K562 (cell line): ENCODE measurements around the gene PPP4R4. TPM values are rescaled to one million over a fixed set of nuclear protein-coding genes. Genes with fewer than 3 reads are reported as not detected.

ENCODE experiments used
- ATAC-seq: fragments of 200-7000 bp; cut with Tn5 transposase; 3 replicates; pipeline ENCODE4 v1.9.1; 2020; ENCODE audit warnings: moderate library complexity
- BruUV-seq: library from RNA; stranded (reverse); fragments of 400-500 nt; replicated peaks from 2 replicates; lab custom pipeline; 2021; lab: Mats Ljungman, UMichigan
- CTCF ChIA-PET: fragments of 300-600 bp; formaldehyde crosslinking; extraction: SDS; loops from one replicate; lab custom pipeline; 2021; ENCODE audit warnings: low intra/inter-chr PET ratio; lab: Yijun Ruan, JAX
- POLR2A ChIA-PET: fragments of 300-600, 350-650 bp; sonication (Branson Sonifier 250); formaldehyde crosslinking; extraction: SDS; loops from one replicate; lab custom pipeline; 2021; ENCODE audit warnings: antibody characterized with exemption, inconsistent platforms; lab: Yijun Ruan, JAX
- DNase-seq, 4 experiments: peaks; one replicate each; pipeline versions ENCODE4 v3.0.0 to v3.0.0-alpha.2; 2011 to 2018; ENCODE audit warnings: low spot score in 3 of 4, mixed read lengths in 3 of 4; ENCODE audit errors: extremely low read depth in 1 of 4
- FAIRE-seq: peaks from 2 replicates; lab custom pipeline; 2011; peaks lifted over from hg19 to GRCh38; lab: Jason Lieb, UNC
- H2AFZ ChIP-seq: 2 replicates; pipeline ENCODE4 v1.6.0; 2011; ENCODE audit warnings: low read depth, low read length, control low read depth, inconsistent platforms
- H3K27ac ChIP-seq: fragments of 200-600 bp; 3 replicates; pipeline ENCODE4 v1.8.0; 2011; ENCODE audit warnings: low read depth, mild to moderate bottlenecking, control low read depth, inconsistent platforms, low read length, moderate library complexity, mixed read lengths; ENCODE audit errors: extremely low read depth
- H3K27me3 ChIP-seq, 2 experiments: fragments of 300-600 bp in 1 of 2; 2 replicates in 1 of 2; 3 replicates in 1 of 2; pipeline versions ENCODE4 v1.6.0 to v1.8.0; 2011; ENCODE audit warnings: inconsistent platforms in 2 of 2, low read length in 2 of 2, mild to moderate bottlenecking in 1 of 2, mixed read lengths in 1 of 2, moderate library complexity in 1 of 2; ENCODE audit not compliant: control insufficient read depth in 2 of 2, insufficient read depth in 2 of 2
- H3K36me3 ChIP-seq: fragments of 300-600 bp; 3 replicates; pipeline ENCODE4 v1.8.0; 2011; ENCODE audit warnings: mild to moderate bottlenecking, low read length, inconsistent platforms; ENCODE audit not compliant: control insufficient read depth, insufficient read depth
- H3K4me1 ChIP-seq, 2 experiments: fragments of 200-600 bp in 1 of 2; replicated peaks in 1 of 2; 2 replicates in 1 of 2; 3 replicates in 1 of 2; pipeline versions ENCODE4 v1.5.1 to v1.8.0; 2011; ENCODE audit warnings: inconsistent platforms in 2 of 2, low read length in 2 of 2, mild to moderate bottlenecking in 1 of 2, mixed read lengths in 1 of 2, moderate library complexity in 1 of 2; ENCODE audit not compliant: control insufficient read depth in 2 of 2, insufficient read depth in 2 of 2
- H3K4me2 ChIP-seq: 2 replicates; pipeline ENCODE4 v1.6.1; 2011; ENCODE audit warnings: low read length, control low read depth, inconsistent platforms, mixed read lengths; ENCODE audit not compliant: insufficient read depth
- H3K4me3 ChIP-seq: fragments of 200-600 bp; sonication (generic), shearing (Covaris generic); 2 replicates; pipeline ENCODE4 v1.5.1; 2016; ENCODE audit warnings: control low read depth, inconsistent platforms
- H3K79me2 ChIP-seq: fragments of 200-600 bp; 3 replicates; pipeline ENCODE4 v1.8.0; 2011; ENCODE audit warnings: low read length, inconsistent platforms; ENCODE audit not compliant: control insufficient read depth, insufficient read depth
- H3K9ac ChIP-seq, 2 experiments: 2 replicates each; pipeline versions ENCODE4 v1.6.0 to v1.6.1; 2011; ENCODE audit warnings: low read depth in 2 of 2, low read length in 2 of 2, control low read depth in 1 of 2, inconsistent platforms in 1 of 2, mild to moderate bottlenecking in 1 of 2, mixed read lengths in 1 of 2; ENCODE audit not compliant: insufficient read depth in 1 of 2
- H3K9me1 ChIP-seq: one replicate; pipeline ENCODE4 v1.6.0; 2011; ENCODE audit warnings: inconsistent platforms, mild to moderate bottlenecking, low read length, moderate library complexity; ENCODE audit not compliant: control insufficient read depth, insufficient read depth
- H3K9me3 ChIP-seq: replicated peaks from 2 replicates; pipeline ENCODE4 v1.5.1; 2011; ENCODE audit warnings: low read depth, low read length, inconsistent platforms; ENCODE audit not compliant: control insufficient read depth, insufficient read depth
- H4K20me1 ChIP-seq: replicated peaks from 2 replicates; pipeline ENCODE4 v1.6.1; 2011; ENCODE audit warnings: low read length, inconsistent platforms, mixed read lengths; ENCODE audit not compliant: control insufficient read depth, insufficient read depth
- BCLAF1 ChIP-seq, 2 experiments: fragments of 450-650 bp in 1 of 2; IDR thresholded peaks; 2 replicates each; pipeline ENCODE4 v1.6.1; 2011 to 2017; ENCODE audit warnings: low read depth in 2 of 2, antibody characterized with exemption in 1 of 2, borderline replicate concordance in 1 of 2, low read length in 1 of 2, mild to moderate bottlenecking in 1 of 2, mixed read lengths in 1 of 2; ENCODE audit not compliant: control insufficient read depth in 1 of 2
- FOXJ2 ChIP-seq: fragments of 200-800 bp; sonication (Bioruptor generic); IDR thresholded peaks from 2 replicates; pipeline ENCODE4 v1.6.1; 2016; ENCODE audit warnings: missing genetic modification characterization, missing compliant biosample characterization
- PPARD ChIP-seq: fragments of 250-450 bp; sonication (Bioruptor Pico); IDR thresholded peaks from 2 replicates; pipeline ENCODE4 v1.8.0; 2022; ENCODE audit warnings: inconsistent platforms, mild to moderate bottlenecking, moderate library complexity
- SIX5 ChIP-seq, 2 experiments: IDR thresholded peaks; 2 replicates each; pipeline ENCODE4 v1.6.1; 2011; ENCODE audit warnings: low read length in 2 of 2, borderline replicate concordance in 1 of 2, low read depth in 1 of 2, mild to moderate bottlenecking in 1 of 2, moderate library complexity in 1 of 2; ENCODE audit not compliant: insufficient read depth in 1 of 2
- WGBS: fragments of 100-300 bp; shearing (Covaris generic); methylation state at CpG from one replicate; pipeline ENCODE4 v1.1.6; 2016; ENCODE audit warnings: low coverage, mixed read lengths; ENCODE audit not compliant: insufficient coverage; ENCODE audit errors: missing lambda C conversion rate; 5-methylcytosine and 5-hydroxymethylcytosine counted together
- in situ Hi-C: fragments of 300-500 bp; cut with MboI; formaldehyde crosslinking; loops from 4 replicates; pipeline ENCODE4 v1.15.0; 2018; ENCODE audit warnings: inconsistent platforms, mixed read lengths
- intact Hi-C: fragments of 100-400 bp; cut with micrococcal nuclease; formaldehyde crosslinking; loops from 2 replicates; pipeline ENCODE4 v1.14.2; 2022
- polyA plus RNA-seq, 8 experiments: library from polyadenylated mRNA; depleted of rRNA in 4 of 8; stranded (reverse) in 5 of 8; unstranded in 3 of 8; fragments of >200 nt; fragmentation: Nextera tagmentation in 2 of 8; fragmentation: Illumina TruSeq in 1 of 8; extraction: Ambion mirVana in 2 of 8; extraction: Trizol in 1 of 8; gene quantifications; 2 replicates each; pipeline versions ENCODE4 v1.2.1 to v1.2.3, GENCODE V29; 2011 to 2014; ENCODE audit warnings: inconsistent platforms in 1 of 8, missing spikeins in 1 of 8
- total RNA-seq, 7 experiments: library from RNA; depleted of rRNA in 6 of 7; stranded (reverse); fragments of >200 nt in 6 of 7; fragmentation: Illumina TruSeq in 2 of 7; extraction: Trizol in 2 of 7; gene quantifications; 2 replicates each; pipeline versions ENCODE4 v1.2.1 to v1.2.3, GENCODE V29; 2011 to 2021; ENCODE audit warnings: low replicate concordance in 1 of 7
- TF ChIP-seq, protein P1 (sequence below): sonication (generic); formaldehyde crosslinking; IDR thresholded peaks from 2 replicates; pipeline ENCODE4 v1.8.0; 2022; ENCODE audit warnings: mild to moderate bottlenecking, low read depth, missing genetic modification reagents
- TF ChIP-seq, protein P2 (sequence below): sonication (generic); formaldehyde crosslinking; IDR thresholded peaks from 2 replicates; pipeline ENCODE4 v1.8.0; 2023; ENCODE audit warnings: mild to moderate bottlenecking, missing genetic modification reagents
- TF ChIP-seq, protein P3 (sequence below): sonication (generic); formaldehyde crosslinking; IDR thresholded peaks from 2 replicates; pipeline ENCODE4 v1.8.1; 2023; ENCODE audit warnings: mild to moderate bottlenecking, missing genetic modification reagents
- TF ChIP-seq, protein P4 (sequence below): fragments of 450-650 bp; formaldehyde crosslinking; IDR thresholded peaks from 2 replicates; pipeline ENCODE4 v1.4.0; 2020; ENCODE audit warnings: mild to moderate bottlenecking, moderate library complexity

PPP4R4 gene
- total and polyA plus RNA-seq, 9 of the 15 experiments (the other 6 are each of a cell fraction or from before 2014, with no cell fraction given) = 0.11 to 0.26 TPM; not detected in 7

DNA sequence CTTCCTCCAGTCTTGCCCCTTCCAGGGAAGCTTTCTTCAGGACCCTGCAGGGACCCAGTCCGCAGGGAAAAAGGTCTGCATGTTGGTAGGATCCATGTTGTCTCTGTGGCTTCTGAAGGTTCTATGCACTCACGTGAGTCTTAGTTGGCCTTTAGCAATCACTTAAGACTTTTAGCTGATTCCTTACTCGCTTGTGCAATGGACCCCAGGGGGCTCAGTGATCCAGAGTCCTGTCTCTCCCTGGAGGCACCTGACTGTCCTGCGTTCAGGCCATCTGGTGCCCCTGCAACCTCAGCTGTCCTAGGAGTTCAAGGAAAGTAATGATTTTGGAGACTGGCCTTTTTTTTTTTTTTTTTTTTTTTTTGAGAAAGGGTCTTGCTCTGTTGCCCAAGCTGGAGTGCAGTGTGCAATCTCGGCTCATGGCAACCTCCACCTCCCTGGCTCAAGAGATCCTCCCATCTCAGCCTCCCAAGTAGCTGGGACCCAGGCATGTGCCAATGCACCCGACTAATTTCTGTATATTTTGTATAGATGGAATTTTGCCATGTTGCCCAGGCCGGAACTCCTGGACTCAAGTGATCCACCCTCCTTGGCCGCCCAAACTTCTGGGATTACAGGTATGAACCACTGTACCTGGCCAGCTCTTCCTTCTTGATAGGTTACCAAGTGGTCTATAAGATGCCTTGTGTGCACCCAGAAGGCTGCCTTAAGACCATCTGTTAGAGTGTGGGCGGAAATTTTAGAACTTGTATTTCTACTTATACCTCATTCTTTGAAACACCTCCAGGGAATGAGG, 49.3 kb upstream of the PPP4R4 start (continued):
- TF ChIP-seq, protein P1, sequence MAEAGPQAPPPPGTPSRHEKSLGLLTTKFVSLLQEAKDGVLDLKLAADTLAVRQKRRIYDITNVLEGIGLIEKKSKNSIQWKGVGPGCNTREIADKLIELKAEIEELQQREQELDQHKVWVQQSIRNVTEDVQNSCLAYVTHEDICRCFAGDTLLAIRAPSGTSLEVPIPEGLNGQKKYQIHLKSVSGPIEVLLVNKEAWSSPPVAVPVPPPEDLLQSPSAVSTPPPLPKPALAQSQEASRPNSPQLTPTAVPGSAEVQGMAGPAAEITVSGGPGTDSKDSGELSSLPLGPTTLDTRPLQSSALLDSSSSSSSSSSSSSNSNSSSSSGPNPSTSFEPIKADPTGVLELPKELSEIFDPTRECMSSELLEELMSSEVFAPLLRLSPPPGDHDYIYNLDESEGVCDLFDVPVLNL (CRISPR knock-in tag) = no peak
- TF ChIP-seq FOXJ2 (no peak), PPARD (CRISPR knock-in tag) (no peak)

- Histone ChIP-seq H3K4me3 (no peak overlapping the region), H3K9me1 (no peaks in the 10 kb centered on the region), H3K9ac (no peak overlapping the region), H2AFZ (no peak overlapping the region), H3K4me2 (no peak overlapping the region), H3K27me3 (peaks cover 0 to 20% of the 10 kb centered on the region in 2 experiments; a peak in 2 of 5 replicates), H3K4me1 (peaks cover 0 to 7% of the 10 kb centered on the region in 2 experiments; a peak in 3 of 5 replicates), H3K27ac (no peak overlapping the region), H3K79me2 (no peaks in the 10 kb centered on the region), H3K9me3 (no peaks in the 10 kb centered on the region), H4K20me1 (no peaks in the 10 kb centered on the region), H3K36me3 (no peaks in the 10 kb centered on the region)
- ChIA-PET POLR2A (no interaction called here), CTCF (no interaction called here)
- intact Hi-C loops = no loop called here
- FAIRE-seq = no peak
- DNase-seq = no peak
- in situ Hi-C loops = no loop called here
- ATAC-seq = no peak
- WGBS = 8% methylated on average over 4 of the region's 6 CpGs
- no TSS peak for BruUV-seq
- TF ChIP-seq, protein P2, sequence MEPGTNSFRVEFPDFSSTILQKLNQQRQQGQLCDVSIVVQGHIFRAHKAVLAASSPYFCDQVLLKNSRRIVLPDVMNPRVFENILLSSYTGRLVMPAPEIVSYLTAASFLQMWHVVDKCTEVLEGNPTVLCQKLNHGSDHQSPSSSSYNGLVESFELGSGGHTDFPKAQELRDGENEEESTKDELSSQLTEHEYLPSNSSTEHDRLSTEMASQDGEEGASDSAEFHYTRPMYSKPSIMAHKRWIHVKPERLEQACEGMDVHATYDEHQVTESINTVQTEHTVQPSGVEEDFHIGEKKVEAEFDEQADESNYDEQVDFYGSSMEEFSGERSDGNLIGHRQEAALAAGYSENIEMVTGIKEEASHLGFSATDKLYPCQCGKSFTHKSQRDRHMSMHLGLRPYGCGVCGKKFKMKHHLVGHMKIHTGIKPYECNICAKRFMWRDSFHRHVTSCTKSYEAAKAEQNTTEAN (CRISPR knock-in tag) = no peak
- TF ChIP-seq SIX5 (IDR thresholded peaks at IDR 0.05; ENCODE audit: borderline replicate concordance in 1 of 2, insufficient read depth in 1 of 2, low read depth in 1 of 2, low read length in 2 of 2) (no peak), BCLAF1 (IDR thresholded peaks at IDR 0.05; ENCODE audit: borderline replicate concordance in 1 of 2, control insufficient read depth in 1 of 2, low read depth in 2 of 2, low read length in 1 of 2) (no peak)
- TF ChIP-seq, protein P3, sequence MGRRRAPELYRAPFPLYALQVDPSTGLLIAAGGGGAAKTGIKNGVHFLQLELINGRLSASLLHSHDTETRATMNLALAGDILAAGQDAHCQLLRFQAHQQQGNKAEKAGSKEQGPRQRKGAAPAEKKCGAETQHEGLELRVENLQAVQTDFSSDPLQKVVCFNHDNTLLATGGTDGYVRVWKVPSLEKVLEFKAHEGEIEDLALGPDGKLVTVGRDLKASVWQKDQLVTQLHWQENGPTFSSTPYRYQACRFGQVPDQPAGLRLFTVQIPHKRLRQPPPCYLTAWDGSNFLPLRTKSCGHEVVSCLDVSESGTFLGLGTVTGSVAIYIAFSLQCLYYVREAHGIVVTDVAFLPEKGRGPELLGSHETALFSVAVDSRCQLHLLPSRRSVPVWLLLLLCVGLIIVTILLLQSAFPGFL (CRISPR knock-in tag) = no peak
- TF ChIP-seq, protein P4, sequence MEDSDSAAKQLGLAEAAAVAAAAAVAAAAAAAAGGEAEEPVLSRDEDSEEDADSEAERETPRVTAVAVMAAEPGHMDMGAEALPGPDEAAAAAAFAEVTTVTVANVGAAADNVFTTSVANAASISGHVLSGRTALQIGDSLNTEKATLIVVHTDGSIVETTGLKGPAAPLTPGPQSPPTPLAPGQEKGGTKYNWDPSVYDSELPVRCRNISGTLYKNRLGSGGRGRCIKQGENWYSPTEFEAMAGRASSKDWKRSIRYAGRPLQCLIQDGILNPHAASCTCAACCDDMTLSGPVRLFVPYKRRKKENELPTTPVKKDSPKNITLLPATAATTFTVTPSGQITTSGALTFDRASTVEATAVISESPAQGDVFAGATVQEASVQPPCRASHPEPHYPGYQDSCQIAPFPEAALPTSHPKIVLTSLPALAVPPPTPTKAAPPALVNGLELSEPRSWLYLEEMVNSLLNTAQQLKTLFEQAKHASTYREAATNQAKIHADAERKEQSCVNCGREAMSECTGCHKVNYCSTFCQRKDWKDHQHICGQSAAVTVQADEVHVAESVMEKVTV (CRISPR knock-in tag) = no peak
These were observed 48.3 kb upstream of the PPP4R4 start for GRCh38 chr14:94125659-94126418.
